Trophoblast cell (in vitro differentiated cells and primary cell): ENCODE measurements around the gene MT4.

ENCODE experiments used
- DNase-seq, 2 donors: peaks; one replicate each; pipeline ENCODE4 v3.0.0-alpha.2; 2016
- H2AFZ ChIP-seq: 2 replicates; pipeline ENCODE4 v1.6.1; 2013; ENCODE audit warnings: low read length, moderate library complexity, mild to moderate bottlenecking; ENCODE audit not compliant: insufficient read depth, poor library complexity
- H2AK5ac ChIP-seq: 2 replicates; pipeline ENCODE4 v1.6.1; 2013; ENCODE audit warnings: mild to moderate bottlenecking, low read length
- H2BK120ac ChIP-seq: 2 replicates; pipeline ENCODE4 v1.6.1; 2013; ENCODE audit warnings: low read length, mild to moderate bottlenecking, moderate library complexity; ENCODE audit not compliant: insufficient read depth, poor library complexity
- H2BK12ac ChIP-seq: 2 replicates; pipeline ENCODE4 v1.6.1; 2013; ENCODE audit warnings: mild to moderate bottlenecking, low read length, moderate library complexity
- H2BK5ac ChIP-seq: 2 replicates; pipeline ENCODE4 v1.6.1; 2013; ENCODE audit warnings: low read length, low read depth, moderate library complexity, mild to moderate bottlenecking; ENCODE audit not compliant: poor library complexity
- H3K14ac ChIP-seq: 2 replicates; pipeline ENCODE4 v1.6.1; 2013; ENCODE audit warnings: mild to moderate bottlenecking, low read length
- H3K18ac ChIP-seq: 2 replicates; pipeline ENCODE4 v1.6.1; 2013; ENCODE audit warnings: mild to moderate bottlenecking, low read length
- H3K23ac ChIP-seq: 2 replicates; pipeline ENCODE4 v1.6.1; 2013; ENCODE audit warnings: low read length
- H3K27ac ChIP-seq: 2 replicates; pipeline ENCODE4 v1.5.1; 2013; ENCODE audit warnings: low read depth, mild to moderate bottlenecking, inconsistent platforms, low read length, moderate library complexity
- H3K27me3 ChIP-seq: 2 replicates; pipeline ENCODE4 v1.6.1; 2013; ENCODE audit warnings: inconsistent platforms, mild to moderate bottlenecking, low read length, moderate library complexity; ENCODE audit not compliant: insufficient read depth
- H3K36me3 ChIP-seq, 2 experiments: 1 replicate in 1 of 2; 2 replicates in 1 of 2; pipeline ENCODE4 v1.6.1; 2013; ENCODE audit warnings: low read length in 2 of 2, mild to moderate bottlenecking in 2 of 2, moderate library complexity in 1 of 2; ENCODE audit not compliant: insufficient read depth in 2 of 2, control insufficient read depth in 1 of 2
- H3K4ac ChIP-seq: 2 replicates; pipeline ENCODE4 v1.6.1; 2013; ENCODE audit warnings: low read depth, mild to moderate bottlenecking, low read length, moderate library complexity
- H3K4me1 ChIP-seq, 2 experiments: 1 replicate in 1 of 2; 2 replicates in 1 of 2; pipeline ENCODE4 v1.6.1; 2013; ENCODE audit warnings: low read length in 2 of 2, mild to moderate bottlenecking in 2 of 2, moderate library complexity in 1 of 2; ENCODE audit not compliant: insufficient read depth in 2 of 2, control insufficient read depth in 1 of 2
- H3K4me2 ChIP-seq: 2 replicates; pipeline ENCODE4 v1.6.1; 2013; ENCODE audit warnings: inconsistent platforms, mild to moderate bottlenecking, low read length, moderate library complexity
- H3K4me3 ChIP-seq: 2 replicates; pipeline ENCODE4 v1.5.1; 2013; ENCODE audit warnings: mild to moderate bottlenecking, low read depth, low read length, inconsistent platforms
- H3K79me1 ChIP-seq: one replicate; pipeline ENCODE4 v1.6.1; 2013; ENCODE audit warnings: low read length
- H3K79me2 ChIP-seq: 2 replicates; pipeline ENCODE4 v1.6.1; 2013; ENCODE audit warnings: low read length, mild to moderate bottlenecking; ENCODE audit not compliant: control insufficient read depth, insufficient read depth, poor library complexity
- H3K9ac ChIP-seq: 2 replicates; pipeline ENCODE4 v1.6.1; 2013; ENCODE audit warnings: mild to moderate bottlenecking, low read length
- H3K9me3 ChIP-seq: 2 replicates; pipeline ENCODE4 v1.6.1; 2013; ENCODE audit warnings: low read depth, mild to moderate bottlenecking, control low read depth, inconsistent platforms, low read length; ENCODE audit not compliant: insufficient read depth
- H4K12ac ChIP-seq: 2 replicates; pipeline ENCODE4 v1.6.1; 2013; ENCODE audit warnings: low read depth, mild to moderate bottlenecking, low read length, moderate library complexity
- H4K8ac ChIP-seq: 2 replicates; pipeline ENCODE4 v1.6.1; 2013; ENCODE audit warnings: low read depth, mild to moderate bottlenecking, low read length, moderate library complexity
- H4K91ac ChIP-seq: one replicate; pipeline ENCODE4 v1.6.1; 2013; ENCODE audit warnings: low read depth, mild to moderate bottlenecking, low read length, moderate library complexity
- WGBS: extraction: QIAGEN DNeasy Blood & Tissue Kit; methylation state at CpG from one replicate; pipeline ENCODE4 v1.1.7; 2013; ENCODE audit warnings: missing lambda C conversion rate; ENCODE audit not compliant: insufficient read length, insufficient coverage; ENCODE audit errors: extremely low coverage; 5-methylcytosine and 5-hydroxymethylcytosine counted together

MT4 gene

GRCh38 chr16:56594292-56594619 lies 29.4 kb downstream of the MT4 start:
- H3K23ac ChIP-seq: no peak overlapping the region
- H4K12ac ChIP-seq: no peak overlapping the region
- H3K9me3 ChIP-seq: no peaks in the 10 kb centered on the region
- H3K18ac ChIP-seq: no peak overlapping the region
- H4K8ac ChIP-seq: no peak overlapping the region
- no peaks in the 10 kb centered on the region for H3K36me3 ChIP-seq
- H3K9ac ChIP-seq: no peak overlapping the region
- H3K79me2 ChIP-seq: no peaks in the 10 kb centered on the region
- H3K4me1 ChIP-seq: no peaks in the 10 kb centered on the region
- no peak overlapping the region for H2AFZ ChIP-seq
- H3K27me3 ChIP-seq: peaks cover 15% of the 10 kb centered on the region
- H3K4ac ChIP-seq: no peak overlapping the region
- no peak overlapping the region for H3K27ac ChIP-seq
- no peak for DNase-seq
- no peak overlapping the region for H2AK5ac ChIP-seq
- no peak overlapping the region for H3K14ac ChIP-seq
- WGBS: no CpG with 5 or more reads among the region's 5 CpGs
- H3K4me2 ChIP-seq: no peak overlapping the region
- no peaks in the 10 kb centered on the region for H3K79me1 ChIP-seq
- H2BK12ac ChIP-seq: no peak overlapping the region
- H2BK5ac ChIP-seq: no peak overlapping the region
- H2BK120ac ChIP-seq: no peak overlapping the region
- no peak overlapping the region for H3K4me3 ChIP-seq
- H4K91ac ChIP-seq: no peak overlapping the region

GRCh38 chr16:56600398-56600999 lies 35.6 kb downstream of the MT4 start:
- Histone ChIP-seq H3K27me3 (no peaks in the 10 kb centered on the region), H3K4ac (no peak overlapping the region), H4K91ac (no peak overlapping the region), H2AK5ac (no peak overlapping the region), H3K4me1 (no peaks in the 10 kb centered on the region), H3K4me2 (no peak overlapping the region), H3K27ac (no peak overlapping the region), H3K18ac (no peak overlapping the region), H3K14ac (no peak overlapping the region), H3K36me3 (no peaks in the 10 kb centered on the region), H2AFZ (no peak overlapping the region), H3K9me3 (no peaks in the 10 kb centered on the region), H4K12ac (no peak overlapping the region), H3K23ac (no peak overlapping the region), H3K4me3 (no peak overlapping the region), H2BK120ac (no peak overlapping the region), H3K9ac (no peak overlapping the region), H2BK5ac (no peak overlapping the region), H4K8ac (no peak overlapping the region), H3K79me1 (no peaks in the 10 kb centered on the region), H2BK12ac (no peak overlapping the region), H3K79me2 (no peaks in the 10 kb centered on the region)
- peak in 1 of 2 donors; percentile 37 for DNase-seq
- WGBS: no CpG with 5 or more reads among the region's 8 CpGs

DNA sequence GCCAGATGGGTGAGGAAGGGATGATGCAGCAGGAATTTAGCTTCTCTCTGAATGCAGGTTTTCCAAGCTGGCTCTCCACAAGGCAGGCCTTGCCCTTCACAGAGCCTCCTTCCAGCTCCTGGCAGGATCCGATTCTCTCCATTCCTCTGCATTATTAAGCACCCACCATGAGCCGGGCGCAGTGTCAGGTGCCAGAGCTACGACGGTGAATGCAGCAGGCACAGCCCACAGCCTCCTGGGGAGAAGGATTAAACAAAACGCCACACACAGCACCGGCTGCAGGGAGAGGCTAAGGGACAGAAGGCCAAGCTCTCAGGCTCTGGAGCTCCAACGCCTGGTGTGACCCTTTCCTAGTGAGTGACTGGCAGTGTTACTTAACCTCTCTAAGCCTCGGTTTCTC lies 36.5 kb downstream of the MT4 start:
- H3K27ac ChIP-seq: no peak overlapping the region
- H3K27me3 ChIP-seq: no peaks in the 10 kb centered on the region
- H3K4me1 ChIP-seq: no peaks in the 10 kb centered on the region
- H2AK5ac ChIP-seq: no peak overlapping the region
- H4K8ac ChIP-seq: no peak overlapping the region
- H2BK120ac ChIP-seq: no peak overlapping the region
- no peak overlapping the region for H3K23ac ChIP-seq
- H3K4me2 ChIP-seq: no peak overlapping the region
- WGBS: no CpG with 5 or more reads among the region's 9 CpGs
- no peak overlapping the region for H3K4ac ChIP-seq
- no peaks in the 10 kb centered on the region for H3K79me2 ChIP-seq
- no peaks in the 10 kb centered on the region for H3K9me3 ChIP-seq
- H3K14ac ChIP-seq: no peak overlapping the region
- H3K79me1 ChIP-seq: no peaks in the 10 kb centered on the region
- no peak for DNase-seq
- no peak overlapping the region for H4K12ac ChIP-seq
- H2BK5ac ChIP-seq: no peak overlapping the region
- no peak overlapping the region for H3K9ac ChIP-seq
- no peak overlapping the region for H2AFZ ChIP-seq
- no peak overlapping the region for H2BK12ac ChIP-seq
- no peak overlapping the region for H3K4me3 ChIP-seq
- H3K36me3 ChIP-seq: no peaks in the 10 kb centered on the region
- H3K18ac ChIP-seq: no peak overlapping the region
- H4K91ac ChIP-seq: no peak overlapping the region

DNA sequence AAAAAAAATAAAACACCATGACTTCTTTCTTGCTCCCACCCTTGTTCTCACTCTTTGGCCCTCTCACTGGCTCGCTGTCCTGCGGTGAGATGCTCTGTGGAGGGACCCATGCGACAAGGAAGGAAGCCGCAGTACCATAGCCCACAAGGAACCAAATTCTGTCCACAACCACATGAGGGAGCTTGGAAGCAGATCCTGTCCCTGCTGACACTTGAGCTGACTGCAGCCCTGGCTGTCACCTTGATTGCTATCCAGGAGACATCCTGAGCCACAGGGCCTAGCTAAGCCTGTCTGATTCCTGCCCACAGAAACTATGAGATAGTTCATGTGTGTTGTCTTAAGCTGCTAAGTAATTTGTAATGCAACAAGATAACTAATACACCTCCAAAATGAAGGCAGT lies 38.7 kb downstream of the MT4 start:
- no peak overlapping the region for H2AK5ac ChIP-seq
- no peak overlapping the region for H2BK12ac ChIP-seq
- H3K4me1 ChIP-seq: peaks cover 16 to 18% of the 10 kb centered on the region in 2 experiments
- no peak overlapping the region for H3K27ac ChIP-seq
- peak; percentile 46 to 64 for DNase-seq
- no peak overlapping the region for H3K4ac ChIP-seq
- no peaks in the 10 kb centered on the region for H3K9me3 ChIP-seq
- no peak overlapping the region for H2BK120ac ChIP-seq
- H2BK5ac ChIP-seq: no peak overlapping the region
- H3K4me3 ChIP-seq: no peak overlapping the region
- H3K18ac ChIP-seq: no peak overlapping the region
- no peak overlapping the region for H4K91ac ChIP-seq
- no peaks in the 10 kb centered on the region for H3K27me3 ChIP-seq
- no peak overlapping the region for H3K4me2 ChIP-seq
- H4K12ac ChIP-seq: no peak overlapping the region
- no peaks in the 10 kb centered on the region for H3K36me3 ChIP-seq
- peaks cover 11% of the 10 kb centered on the region for H3K79me1 ChIP-seq
- H3K23ac ChIP-seq: no peak overlapping the region
- no peak overlapping the region for H4K8ac ChIP-seq
- H2AFZ ChIP-seq: no peak overlapping the region
- no peaks in the 10 kb centered on the region for H3K79me2 ChIP-seq
- H3K9ac ChIP-seq: no peak overlapping the region
- no peak overlapping the region for H3K14ac ChIP-seq
- WGBS: no CpG with 5 or more reads among the region's 4 CpGs
